H1 (cell line): ENCODE measurements around the gene C2CD4A.

Experiments used
- POLR2A ChIP-seq, 2 experiments: IDR thresholded peaks; 1 replicate in 1 of 2; 2 replicates in 1 of 2; pipeline ENCODE4 v1.6.1; 2011; ENCODE audit warnings: low read depth in 2 of 2, low read length in 2 of 2, mild to moderate bottlenecking in 2 of 2; ENCODE audit errors: control extremely low read depth in 1 of 2
- ZNF274 ChIP-seq: IDR thresholded peaks from 2 replicates; pipeline ENCODE4 v1.7.0; 2012; ENCODE audit warnings: low read length, borderline replicate concordance; ENCODE audit errors: extremely low read depth

GRCh38 chr15:62085740-62086139, 19.0 kb downstream of the C2CD4A start:
- TF ChIP-seq ZNF274 (no peak), POLR2A (IDR thresholded peaks at IDR 0.05; ENCODE audit: control extremely low read depth in 1 of 2, low read depth in 2 of 2, low read length in 2 of 2) (no peak)
